Endothelial cell (in vitro differentiated cells): ENCODE measurements around the gene HERPUD2. TPM values are rescaled to one million over a fixed set of nuclear protein-coding genes. Genes with fewer than 3 reads are reported as not detected.

ENCODE experiments used
- DNase-seq: peaks from one replicate; pipeline ENCODE4 v3.0.0; 2021; ENCODE audit warnings: low spot score
- H3K27ac Mint-ChIP-seq: one replicate; pipeline ENCODE4 v1.8.0; 2021; ENCODE audit warnings: mixed read lengths, inconsistent platforms; ENCODE audit not compliant: unreplicated experiment
- H3K27me3 Mint-ChIP-seq: one replicate; pipeline ENCODE4 v1.8.0; 2021; ENCODE audit warnings: mild to moderate bottlenecking, moderate library complexity, mixed read lengths, inconsistent platforms; ENCODE audit not compliant: unreplicated experiment
- H3K36me3 Mint-ChIP-seq: one replicate; pipeline ENCODE4 v1.8.0; 2021; ENCODE audit warnings: mild to moderate bottlenecking, low read depth, mixed read lengths, inconsistent platforms; ENCODE audit not compliant: unreplicated experiment
- H3K4me1 Mint-ChIP-seq: one replicate; pipeline ENCODE4 v1.8.0; 2021; ENCODE audit warnings: mild to moderate bottlenecking, mixed read lengths, inconsistent platforms; ENCODE audit not compliant: unreplicated experiment
- H3K4me3 Mint-ChIP-seq: one replicate; pipeline ENCODE4 v1.8.0; 2021; ENCODE audit warnings: mild to moderate bottlenecking, mixed read lengths, inconsistent platforms; ENCODE audit not compliant: unreplicated experiment
- H3K9me3 Mint-ChIP-seq: one replicate; pipeline ENCODE4 v1.8.0; 2021; ENCODE audit warnings: mixed read lengths, inconsistent platforms; ENCODE audit not compliant: unreplicated experiment
- total RNA-seq: library from RNA; stranded (reverse); fragmentation: NEBNext Ultra II Directional; extraction: Animal tissue kit (Norgen Biotek cat#: 25700); gene quantifications from one replicate; pipeline ENCODE4 v1.2.1, GENCODE V29; 2021; ENCODE audit not compliant: unreplicated experiment
- TF ChIP-seq, protein P1 (sequence below): fragments of 200-600 bp; sonication (generic); IDR thresholded peaks from one replicate; pipeline ENCODE4 v1.5.0; 2021; ENCODE audit warnings: antibody characterized with exemption; ENCODE audit not compliant: unreplicated experiment

The HERPUD2 gene
- total RNA-seq, 1 donor from 2014 or later = 41.0 TPM

DNA sequence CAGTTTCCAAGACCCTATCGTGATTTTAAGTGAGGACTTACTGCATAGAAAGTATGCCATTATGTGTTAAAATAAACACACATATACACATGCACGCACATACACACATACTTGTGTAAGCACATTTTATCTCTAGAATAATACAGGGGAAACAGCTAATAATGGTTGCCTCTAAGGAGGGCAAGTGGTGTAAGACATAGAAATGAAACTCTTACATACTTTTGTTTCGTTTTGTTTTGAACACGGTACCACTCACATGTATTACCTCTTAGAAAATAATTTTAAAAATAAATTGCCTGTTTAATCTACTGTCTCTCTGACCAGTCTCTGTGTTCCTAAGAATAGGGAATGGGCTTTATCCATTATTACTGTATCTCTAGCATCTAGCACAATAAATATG is 49.2 kb downstream of the HERPUD2 start:
- TF ChIP-seq, protein P1, sequence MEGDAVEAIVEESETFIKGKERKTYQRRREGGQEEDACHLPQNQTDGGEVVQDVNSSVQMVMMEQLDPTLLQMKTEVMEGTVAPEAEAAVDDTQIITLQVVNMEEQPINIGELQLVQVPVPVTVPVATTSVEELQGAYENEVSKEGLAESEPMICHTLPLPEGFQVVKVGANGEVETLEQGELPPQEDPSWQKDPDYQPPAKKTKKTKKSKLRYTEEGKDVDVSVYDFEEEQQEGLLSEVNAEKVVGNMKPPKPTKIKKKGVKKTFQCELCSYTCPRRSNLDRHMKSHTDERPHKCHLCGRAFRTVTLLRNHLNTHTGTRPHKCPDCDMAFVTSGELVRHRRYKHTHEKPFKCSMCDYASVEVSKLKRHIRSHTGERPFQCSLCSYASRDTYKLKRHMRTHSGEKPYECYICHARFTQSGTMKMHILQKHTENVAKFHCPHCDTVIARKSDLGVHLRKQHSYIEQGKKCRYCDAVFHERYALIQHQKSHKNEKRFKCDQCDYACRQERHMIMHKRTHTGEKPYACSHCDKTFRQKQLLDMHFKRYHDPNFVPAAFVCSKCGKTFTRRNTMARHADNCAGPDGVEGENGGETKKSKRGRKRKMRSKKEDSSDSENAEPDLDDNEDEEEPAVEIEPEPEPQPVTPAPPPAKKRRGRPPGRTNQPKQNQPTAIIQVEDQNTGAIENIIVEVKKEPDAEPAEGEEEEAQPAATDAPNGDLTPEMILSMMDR = no peak
- Mint-ChIP-seq H3K4me1 (peaks cover 42% of the 10 kb centered on the region), H3K4me3 (no peak overlapping the region), H3K27ac (no peak overlapping the region), H3K36me3 (peaks cover 6% of the 10 kb centered on the region), H3K9me3 (no peaks in the 10 kb centered on the region), H3K27me3 (no peaks in the 10 kb centered on the region)
- DNase-seq = no peak

DNA sequence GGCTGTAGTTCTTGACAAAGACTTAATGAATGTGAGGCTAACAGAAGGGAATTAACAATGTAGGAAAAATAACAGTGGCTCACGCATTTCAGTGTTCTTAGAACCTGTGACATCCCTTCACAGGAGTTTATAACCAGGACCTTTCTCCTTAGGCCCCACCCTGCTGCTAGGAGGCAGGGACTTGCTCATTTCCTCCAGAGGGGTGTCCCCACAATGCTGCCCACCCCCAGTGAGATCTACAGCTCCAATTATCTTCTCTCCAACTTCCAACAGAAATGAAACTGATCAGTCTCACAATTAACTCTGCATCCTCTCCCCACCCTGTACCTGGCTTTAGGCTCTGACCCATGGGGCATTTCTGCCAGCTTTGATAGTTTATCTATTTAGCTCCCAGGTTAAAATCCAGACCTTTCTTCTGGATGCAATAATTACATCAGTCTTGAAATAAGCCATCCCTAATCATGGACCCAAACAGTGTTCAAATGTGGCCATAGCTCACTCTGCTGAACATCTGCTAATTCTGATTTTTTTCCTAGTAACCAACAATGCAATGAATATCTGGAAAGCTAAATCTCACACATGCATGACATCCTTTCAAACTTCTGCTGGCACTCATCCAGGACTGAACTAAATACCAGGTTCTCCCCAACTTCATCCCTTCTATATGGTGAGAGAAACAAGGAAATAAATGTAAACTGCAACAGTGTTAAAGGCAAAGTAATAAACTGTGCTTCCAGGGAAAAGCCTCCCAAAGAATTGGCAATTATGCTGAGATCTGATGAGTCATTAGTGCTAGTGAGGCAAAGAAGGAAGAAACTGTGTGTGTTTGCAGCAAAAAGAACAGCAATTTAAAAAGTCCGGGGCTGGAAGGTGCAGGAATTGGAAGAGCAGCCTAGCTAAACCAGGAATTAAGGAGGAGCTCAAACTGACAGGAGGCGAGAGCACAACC is 64.6 kb downstream of the HERPUD2 start:
- H3K36me3 Mint-ChIP-seq = peaks cover 5% of the 10 kb centered on the region
- no peak overlapping the region for H3K4me3 Mint-ChIP-seq
- H3K4me1 Mint-ChIP-seq = peaks cover 2% of the 10 kb centered on the region
- H3K27ac Mint-ChIP-seq = no peak overlapping the region
- H3K9me3 Mint-ChIP-seq = no peaks in the 10 kb centered on the region
- peaks cover 2% of the 10 kb centered on the region for H3K27me3 Mint-ChIP-seq
- TF ChIP-seq, protein P1 = no peak
- DNase-seq = no peak

- no peaks in the 10 kb centered on the region for H3K27me3 Mint-ChIP-seq
- peak; percentile 63 for DNase-seq
- TF ChIP-seq, protein P1 = peak; percentile 80
Observed at GRCh38 chr7:35624299-35625186, 70.4 kb downstream of the HERPUD2 start.

DNA sequence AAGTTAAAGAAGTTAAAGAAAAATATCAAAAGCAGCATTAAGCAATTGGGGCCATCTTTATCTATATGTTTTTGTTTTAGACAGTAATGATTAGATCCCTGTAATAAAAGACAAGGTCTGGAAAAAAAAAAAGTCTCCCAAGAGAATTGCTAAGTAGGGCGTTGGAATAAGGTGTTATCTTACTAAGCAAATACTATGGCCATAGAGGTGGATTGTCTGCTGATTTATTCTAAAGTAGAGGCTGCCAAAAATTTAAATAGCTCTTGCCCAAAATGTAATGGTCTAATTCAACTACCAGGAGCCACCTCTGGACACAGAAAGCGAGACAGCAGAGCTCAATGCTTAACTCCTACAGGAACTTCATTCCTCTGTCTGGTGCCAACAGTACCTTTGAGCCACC is 71.6 kb downstream of the HERPUD2 start:
- Mint-ChIP-seq H3K4me3 (no peak overlapping the region), H3K36me3 (no peaks in the 10 kb centered on the region), H3K27me3 (no peaks in the 10 kb centered on the region), H3K27ac (no peak overlapping the region), H3K4me1 (peaks cover 2% of the 10 kb centered on the region), H3K9me3 (no peaks in the 10 kb centered on the region)
- TF ChIP-seq, protein P1 = no peak
- DNase-seq = no peak

More at GRCh38 chr7:35624299-35625186, 70.4 kb downstream of the HERPUD2 start:
- Mint-ChIP-seq H3K27ac (no peak overlapping the region), H3K4me3 (no peak overlapping the region), H3K9me3 (no peaks in the 10 kb centered on the region), H3K4me1 (peaks cover 2% of the 10 kb centered on the region), H3K36me3 (no peaks in the 10 kb centered on the region)
